ENCODE results near the gene ADAMTS7.

DNA sequence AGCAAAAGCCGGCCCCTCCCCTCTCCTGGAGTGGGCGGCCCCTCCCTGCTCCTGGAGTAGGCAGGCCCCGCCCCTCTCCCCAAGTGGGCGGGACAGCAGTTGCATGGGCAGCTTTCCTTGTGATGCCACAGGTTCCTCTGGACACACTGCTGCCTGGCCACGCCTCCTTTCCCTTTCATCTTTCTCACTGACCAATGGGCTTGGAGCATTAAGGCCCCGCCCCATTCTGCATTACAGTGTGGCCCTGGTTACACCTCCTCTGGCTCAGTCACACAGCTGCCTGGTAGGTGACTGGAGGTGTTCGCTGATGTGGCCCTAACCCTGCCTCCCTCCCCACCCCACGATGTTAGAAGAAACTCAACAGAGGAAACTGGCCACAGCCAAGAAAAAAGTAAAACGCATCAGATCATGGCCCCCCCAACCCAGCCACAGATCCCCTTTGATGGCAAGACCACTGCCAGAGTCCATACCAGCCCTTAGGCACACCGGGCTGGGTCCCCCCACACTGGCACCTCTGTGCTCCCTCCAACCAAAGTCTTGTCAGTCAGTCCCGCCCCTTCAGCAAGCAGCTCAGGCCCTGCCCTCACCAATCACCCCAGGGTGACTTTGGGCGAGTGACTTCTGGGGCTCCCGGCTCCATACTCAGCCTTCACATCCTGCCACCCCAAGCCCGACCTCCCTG is 84.3 kb downstream of the ADAMTS7 start:
- TF ChIP-seq, protein P1, sequence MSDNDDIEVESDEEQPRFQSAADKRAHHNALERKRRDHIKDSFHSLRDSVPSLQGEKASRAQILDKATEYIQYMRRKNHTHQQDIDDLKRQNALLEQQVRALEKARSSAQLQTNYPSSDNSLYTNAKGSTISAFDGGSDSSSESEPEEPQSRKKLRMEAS (IDR thresholded peaks at IDR 0.05) = no peak
- TF ChIP-seq, protein P2, sequence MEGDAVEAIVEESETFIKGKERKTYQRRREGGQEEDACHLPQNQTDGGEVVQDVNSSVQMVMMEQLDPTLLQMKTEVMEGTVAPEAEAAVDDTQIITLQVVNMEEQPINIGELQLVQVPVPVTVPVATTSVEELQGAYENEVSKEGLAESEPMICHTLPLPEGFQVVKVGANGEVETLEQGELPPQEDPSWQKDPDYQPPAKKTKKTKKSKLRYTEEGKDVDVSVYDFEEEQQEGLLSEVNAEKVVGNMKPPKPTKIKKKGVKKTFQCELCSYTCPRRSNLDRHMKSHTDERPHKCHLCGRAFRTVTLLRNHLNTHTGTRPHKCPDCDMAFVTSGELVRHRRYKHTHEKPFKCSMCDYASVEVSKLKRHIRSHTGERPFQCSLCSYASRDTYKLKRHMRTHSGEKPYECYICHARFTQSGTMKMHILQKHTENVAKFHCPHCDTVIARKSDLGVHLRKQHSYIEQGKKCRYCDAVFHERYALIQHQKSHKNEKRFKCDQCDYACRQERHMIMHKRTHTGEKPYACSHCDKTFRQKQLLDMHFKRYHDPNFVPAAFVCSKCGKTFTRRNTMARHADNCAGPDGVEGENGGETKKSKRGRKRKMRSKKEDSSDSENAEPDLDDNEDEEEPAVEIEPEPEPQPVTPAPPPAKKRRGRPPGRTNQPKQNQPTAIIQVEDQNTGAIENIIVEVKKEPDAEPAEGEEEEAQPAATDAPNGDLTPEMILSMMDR (IDR thresholded peaks at IDR 0.05 in 2 of 3, conservative IDR thresholded peaks at IDR 0.05 in 1 of 3; ENCODE audit: borderline replicate concordance in 1 of 3, insufficient read depth in 1 of 3, low read depth in 2 of 3, low read length in 2 of 3) = no peak
- TF ChIP-seq ELF1 (IDR thresholded peaks at IDR 0.05; ENCODE audit: borderline replicate concordance, low read depth) = no peak

Measured in HCT116 (cell line).